GM18502 (cell line): ENCODE results near the gene CYP2D6.
"Not testable (repeated sequence)": the region's sequence is repeated elsewhere in the genome, so short reads cannot be mapped to it uniquely, and the experiment has no call there.

Source experiments
- ATAC-seq: cut with Tn5 transposase; IDR thresholded peaks from one replicate; pipeline ENCODE4 v1.9.1; 2021; ENCODE audit warnings: mild to moderate bottlenecking; ENCODE audit not compliant: unreplicated experiment, poor library complexity

Gene CYP2D6

GRCh38 chr22:42130639-42131431 is at the start of gene CYP2D6:
TSS of gene CYP2D6 (minus strand) at chr22:42130810. CDS start at chr22:42130791, 19 bp downstream.
- not testable (repeated sequence) for ATAC-seq

GRCh38 chr22:42179616-42180015 is 49.0 kb upstream of the CYP2D6 start:
- ATAC-seq: no peak

GRCh38 chr22:42178910-42179519 is 48.4 kb upstream of the CYP2D6 start:
- ATAC-seq: no peak

DNA sequence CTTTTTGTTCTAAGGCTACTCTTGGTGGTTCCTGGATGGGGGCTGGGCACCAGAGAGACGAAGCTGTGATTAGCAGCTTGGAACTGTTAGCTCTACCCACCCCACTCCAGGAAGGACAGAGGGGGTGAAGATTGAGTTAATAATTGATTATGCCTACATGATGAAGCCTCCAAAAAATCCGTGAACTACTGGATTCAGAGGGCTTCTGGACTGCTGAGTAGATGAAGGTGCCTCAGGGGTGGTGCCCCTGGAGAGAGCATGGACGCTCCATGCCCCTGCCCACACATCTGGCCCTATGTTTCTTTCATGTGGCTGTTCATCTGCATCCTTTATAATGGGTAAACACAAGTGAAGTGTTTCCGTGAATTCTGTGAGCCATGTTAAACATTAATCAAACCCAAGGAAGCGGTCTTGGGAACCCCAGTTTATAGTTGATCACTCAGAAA is 47.3 kb upstream of the CYP2D6 start:
- no peak for ATAC-seq

DNA sequence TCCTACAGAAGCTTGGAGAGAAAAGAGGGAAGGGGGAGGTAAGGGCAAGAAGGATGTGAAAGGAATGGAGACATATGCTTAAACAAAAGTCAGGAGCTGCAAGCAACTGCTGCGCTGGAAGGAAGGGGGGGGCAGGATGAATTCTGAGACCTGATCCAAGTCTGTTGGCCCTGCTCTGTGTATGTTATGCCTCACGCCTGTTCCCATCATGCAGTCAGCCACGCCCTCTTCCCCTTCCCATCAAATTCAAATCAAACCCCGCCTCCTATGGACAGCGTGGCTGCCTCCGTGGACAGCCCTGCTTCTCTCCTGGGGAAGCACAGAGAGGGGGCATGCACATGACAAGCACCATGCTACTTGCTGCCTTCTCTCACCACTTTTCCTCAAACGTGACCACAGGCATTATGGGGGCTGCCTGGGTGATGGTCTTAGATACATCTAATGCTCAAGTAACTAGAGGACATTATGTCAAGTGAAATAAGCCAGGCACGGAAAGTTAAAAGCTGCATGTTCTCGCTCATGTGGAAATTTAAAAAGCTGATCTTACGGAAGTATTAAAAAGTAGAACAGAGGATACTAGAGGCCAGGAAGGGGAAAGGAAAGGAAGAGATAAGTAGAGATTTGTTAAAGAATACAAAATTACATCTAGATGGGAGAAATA is 45.8 kb upstream of the CYP2D6 start:
- ATAC-seq: no peak

- ATAC-seq: no peak
Measured at GRCh38 chr22:42174062-42174461, 43.5 kb upstream of the CYP2D6 start.

DNA sequence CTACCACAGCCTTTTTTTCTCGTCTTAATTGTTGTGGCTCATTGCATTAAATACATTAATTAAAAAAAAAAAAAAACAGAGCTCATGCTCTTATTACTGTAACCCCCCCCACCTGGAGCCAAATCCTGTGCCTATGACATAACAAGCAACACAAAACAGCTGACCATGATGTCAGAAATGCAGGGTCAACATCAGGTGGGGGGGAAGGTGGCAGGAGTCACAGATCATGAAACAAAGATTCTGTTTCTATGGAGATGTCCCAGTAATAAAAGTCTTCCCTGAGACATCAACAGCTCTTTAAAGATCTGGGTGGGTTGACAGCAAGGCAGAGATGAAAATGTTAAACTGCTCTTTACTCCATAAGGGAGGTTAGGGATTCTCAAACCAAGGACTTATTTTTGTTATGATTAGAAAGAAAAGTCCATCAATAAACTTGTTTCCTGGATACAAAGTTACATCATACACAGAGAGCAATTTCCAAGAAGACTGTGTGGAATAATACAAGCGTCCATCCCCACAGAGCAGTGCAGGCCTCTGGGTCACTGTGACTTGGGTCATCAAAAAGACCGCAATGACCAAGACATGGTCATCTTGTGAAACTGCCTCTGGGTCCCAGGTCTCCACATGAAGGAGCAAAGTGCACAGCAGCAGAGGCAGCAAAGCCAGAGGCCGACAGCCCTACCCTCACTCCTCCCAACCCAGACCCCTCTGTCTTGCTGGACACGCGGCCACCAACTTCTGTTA is 42.7 kb upstream of the CYP2D6 start:
- no peak for ATAC-seq

GRCh38 chr22:42172773-42173172 is 42.2 kb upstream of the CYP2D6 start:
- no peak for ATAC-seq

DNA sequence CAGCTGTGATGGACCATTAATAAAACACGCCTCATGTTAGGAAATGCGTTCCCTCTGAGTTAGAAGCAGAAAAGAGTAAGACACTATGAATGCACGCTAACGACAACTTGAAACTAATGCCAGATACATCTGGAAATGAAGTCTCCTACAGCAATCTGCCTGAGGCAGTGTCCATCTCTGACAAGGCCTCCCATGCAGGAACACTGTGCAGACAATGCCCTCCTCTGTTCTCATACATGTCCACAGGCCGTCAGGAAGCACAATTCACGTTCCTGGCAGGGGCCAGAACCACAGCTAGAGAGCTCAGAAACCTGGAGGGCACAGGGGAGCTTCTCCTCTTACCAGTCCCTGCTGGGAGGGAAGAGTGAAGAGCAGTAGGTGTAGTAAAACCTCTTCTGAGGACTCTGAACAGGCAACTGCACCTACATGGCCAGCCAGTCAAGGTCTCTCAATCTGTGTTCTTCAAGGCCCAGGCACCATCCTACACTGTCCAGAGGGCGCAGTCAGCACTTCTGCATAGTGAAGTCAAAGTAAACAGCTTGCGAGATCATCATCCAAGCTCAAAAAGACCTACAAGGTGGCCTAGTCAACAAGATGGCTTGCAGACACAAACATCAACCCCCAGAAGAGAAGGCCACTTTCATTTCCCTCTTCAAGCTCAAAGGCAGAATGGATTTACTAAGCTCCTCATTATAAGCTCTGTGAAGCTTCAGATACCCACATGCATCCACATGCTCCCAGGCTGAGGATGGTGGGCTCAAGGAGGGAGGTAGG is 41.5 kb upstream of the CYP2D6 start:
- no peak for ATAC-seq

DNA sequence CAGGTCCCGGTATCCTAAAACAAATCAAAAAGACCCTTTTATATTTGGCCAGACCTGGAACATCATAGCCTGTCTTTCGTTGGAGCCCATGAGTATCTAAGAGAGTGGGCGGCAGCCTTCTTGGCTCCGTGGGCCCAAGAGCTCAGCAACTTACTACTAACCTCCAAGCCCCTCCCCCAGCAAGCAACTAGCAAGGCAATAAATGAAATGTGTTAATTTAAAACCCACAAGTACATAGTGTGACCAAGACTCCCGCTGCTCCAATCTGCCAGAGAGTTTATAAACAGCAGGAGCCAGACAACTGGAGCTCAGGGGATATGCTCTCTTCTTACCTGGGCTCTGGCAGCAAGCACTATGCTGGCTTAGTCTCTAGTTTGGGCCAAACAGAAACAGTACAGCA is 40.8 kb upstream of the CYP2D6 start:
- ATAC-seq: no peak

DNA sequence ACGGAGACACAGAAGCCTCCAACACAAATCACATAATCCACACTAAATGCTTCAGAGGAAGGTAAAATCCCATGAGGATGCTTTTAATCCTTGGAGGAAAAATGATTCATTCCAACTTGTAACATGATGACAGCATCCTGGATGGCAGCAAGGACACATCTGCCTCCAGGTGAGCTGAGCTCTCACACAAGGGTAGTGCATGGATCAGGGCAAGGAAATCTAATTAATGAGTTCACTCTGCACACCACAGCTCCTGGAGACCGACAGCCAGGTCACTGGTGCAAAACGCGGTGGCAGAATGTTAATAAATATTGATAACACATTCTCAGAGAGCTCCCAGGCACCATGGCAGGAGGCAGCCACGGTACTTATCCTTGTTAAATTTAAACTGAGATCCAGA is 40.3 kb upstream of the CYP2D6 start:
- ATAC-seq: no peak

DNA sequence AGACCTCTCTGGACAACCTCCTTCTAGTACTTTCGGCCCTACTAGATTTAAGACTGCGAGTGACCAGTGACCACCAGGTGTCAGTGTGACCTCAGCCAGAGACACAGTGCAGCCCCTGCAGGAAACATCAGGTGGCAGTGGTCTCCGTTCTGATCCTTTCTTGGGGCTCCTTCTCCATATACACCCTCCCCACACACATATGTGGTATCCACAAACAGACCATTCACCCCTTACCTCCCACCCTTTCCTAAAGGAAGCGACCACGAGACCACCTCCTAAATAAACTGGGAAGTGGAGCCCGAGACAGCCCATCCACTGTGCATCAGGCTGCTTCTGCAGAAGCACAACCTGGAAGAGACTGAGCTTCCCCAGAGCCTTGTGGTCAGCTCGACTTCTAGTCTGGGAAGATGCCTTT is 38.5 kb upstream of the CYP2D6 start:
- peak; percentile 55 for ATAC-seq

- ATAC-seq: no peak
Measured at GRCh38 chr22:42168476-42168875, 37.9 kb upstream of the CYP2D6 start.

DNA sequence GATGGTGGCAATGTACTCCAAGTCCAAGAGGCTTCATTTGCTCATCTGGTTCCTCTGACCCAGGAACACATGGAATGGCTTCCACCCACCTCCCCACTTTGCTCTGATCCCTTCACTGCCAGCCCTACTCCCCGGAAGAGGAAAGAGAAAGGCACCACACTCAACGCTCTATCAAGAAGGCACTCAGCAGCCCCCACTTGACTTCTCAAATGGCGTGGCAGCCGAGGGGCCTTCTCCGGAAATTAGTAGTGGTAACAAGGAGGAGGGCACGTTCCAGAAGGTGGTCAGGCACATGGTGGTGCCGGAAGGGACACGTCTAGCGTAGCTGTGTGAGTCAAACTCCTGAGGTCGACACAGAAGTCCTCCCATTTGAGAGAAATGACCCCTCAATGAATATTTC is 36.5 kb upstream of the CYP2D6 start:
- ATAC-seq: no peak

- ATAC-seq: no peak
Measured at GRCh38 chr22:42164901-42165300, 34.3 kb upstream of the CYP2D6 start.

GRCh38 chr22:42163515-42163914 is 32.9 kb upstream of the CYP2D6 start:
- no peak for ATAC-seq

DNA sequence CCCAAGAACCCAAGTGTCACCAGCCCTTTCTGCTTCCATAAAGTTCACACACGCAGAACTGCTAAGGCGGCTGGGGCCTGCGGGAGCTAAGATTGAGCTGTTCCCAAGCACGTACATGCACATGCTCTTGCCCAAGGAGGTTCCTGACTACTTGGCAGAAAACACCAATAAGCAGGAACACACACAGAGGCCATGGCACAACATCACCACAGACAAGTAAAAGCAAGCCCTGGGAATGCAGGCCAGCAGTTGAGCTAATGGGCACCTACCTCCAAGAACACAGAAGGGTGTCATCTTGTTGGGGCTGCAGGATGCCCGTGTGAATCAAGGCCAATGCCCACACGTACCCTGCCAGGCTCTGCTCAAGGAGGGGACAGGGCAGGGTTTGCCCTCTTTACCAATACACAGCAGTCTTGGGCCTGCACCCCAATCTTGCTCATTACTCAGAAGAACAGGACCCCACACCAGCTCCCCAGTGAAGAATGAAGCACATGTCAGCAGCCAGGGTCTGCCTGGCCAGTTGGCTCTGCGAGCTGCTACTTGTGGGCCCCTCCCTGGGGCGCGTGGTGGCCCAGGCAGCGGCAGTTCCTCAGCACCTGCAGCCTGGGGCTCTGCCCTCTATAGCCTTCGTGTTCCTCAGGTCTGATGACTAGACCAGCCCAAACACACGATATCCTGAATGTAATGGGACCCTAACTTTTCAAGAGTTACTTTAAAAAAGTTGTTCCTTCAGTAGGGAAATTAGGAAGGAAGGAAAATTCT is 32.3 kb upstream of the CYP2D6 start:
- ATAC-seq: no peak

DNA sequence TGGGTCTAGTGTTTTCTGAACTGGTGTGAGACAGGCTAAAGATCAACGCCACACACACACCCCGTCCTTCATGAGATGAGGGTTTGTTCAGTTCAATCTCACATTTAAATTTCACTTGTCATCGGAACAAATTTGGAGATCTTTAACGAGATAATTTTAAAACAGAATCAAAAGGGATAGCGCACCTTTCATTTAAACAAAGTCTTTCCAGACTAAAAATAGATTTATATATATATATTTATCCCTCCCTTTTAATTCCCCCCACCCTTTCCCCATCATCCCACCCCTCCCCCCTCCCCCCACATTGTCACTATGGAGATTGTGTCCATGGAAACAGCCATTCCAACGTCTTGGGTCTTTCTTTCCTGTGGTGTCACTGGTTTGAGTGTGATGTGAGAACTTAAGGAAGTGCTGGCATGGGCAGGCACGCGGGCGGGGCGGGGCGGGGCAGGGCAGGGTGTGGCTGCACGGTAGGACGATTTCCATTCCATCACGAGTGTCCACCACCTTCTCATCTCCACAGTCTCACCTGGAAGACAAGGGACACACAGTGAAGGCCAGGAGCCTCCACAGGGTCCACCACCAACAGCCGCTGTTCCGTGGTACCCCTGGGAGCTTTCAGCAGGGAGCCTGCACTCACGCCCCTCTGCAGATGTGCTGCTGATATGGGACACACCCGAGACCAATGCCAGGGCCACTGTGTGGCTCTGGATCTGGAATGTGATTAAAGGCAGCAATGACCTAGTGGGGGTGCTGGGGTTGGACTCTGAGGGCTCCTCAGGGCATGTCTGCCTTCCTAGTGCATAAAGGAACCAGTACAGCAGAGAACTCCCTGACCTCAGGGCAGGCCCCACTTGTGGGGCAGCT is 30.5 kb upstream of the CYP2D6 start:
- ATAC-seq: no peak
